ENCODE data around the gene C11orf54.

- TF ChIP-seq ISL1 (CRISPR knock-in tag; IDR thresholded peaks at IDR 0.05) = no peak
- TF ChIP-seq ZC3H10 (CRISPR knock-in tag; IDR thresholded peaks at IDR 0.05) = no peak
- TF ChIP-seq, protein P1, sequence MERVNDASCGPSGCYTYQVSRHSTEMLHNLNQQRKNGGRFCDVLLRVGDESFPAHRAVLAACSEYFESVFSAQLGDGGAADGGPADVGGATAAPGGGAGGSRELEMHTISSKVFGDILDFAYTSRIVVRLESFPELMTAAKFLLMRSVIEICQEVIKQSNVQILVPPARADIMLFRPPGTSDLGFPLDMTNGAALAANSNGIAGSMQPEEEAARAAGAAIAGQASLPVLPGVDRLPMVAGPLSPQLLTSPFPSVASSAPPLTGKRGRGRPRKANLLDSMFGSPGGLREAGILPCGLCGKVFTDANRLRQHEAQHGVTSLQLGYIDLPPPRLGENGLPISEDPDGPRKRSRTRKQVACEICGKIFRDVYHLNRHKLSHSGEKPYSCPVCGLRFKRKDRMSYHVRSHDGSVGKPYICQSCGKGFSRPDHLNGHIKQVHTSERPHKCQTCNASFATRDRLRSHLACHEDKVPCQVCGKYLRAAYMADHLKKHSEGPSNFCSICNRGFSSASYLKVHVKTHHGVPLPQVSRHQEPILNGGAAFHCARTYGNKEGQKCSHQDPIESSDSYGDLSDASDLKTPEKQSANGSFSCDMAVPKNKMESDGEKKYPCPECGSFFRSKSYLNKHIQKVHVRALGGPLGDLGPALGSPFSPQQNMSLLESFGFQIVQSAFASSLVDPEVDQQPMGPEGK (CRISPR knock-in tag; IDR thresholded peaks at IDR 0.05; ENCODE audit: borderline replicate concordance) = no peak
- no peak for TF ChIP-seq CREB5 (CRISPR knock-in tag; IDR thresholded peaks at IDR 0.05; ENCODE audit: low read depth)
Observed at GRCh38 chr11:93791493-93791892, 50.0 kb downstream of the C11orf54 start.

All from SK-N-SH treated with all-trans-retinoic acid at 6 μM for 48 hours (cell line).